NT2/D1 (cell line): ENCODE data around the gene PPP1R14D.

Experiments
- DNase-seq: peaks from one replicate; pipeline ENCODE4 v3.0.0-alpha.2; 2011; ENCODE audit warnings: low read depth, low spot score
- H3K27me3 ChIP-seq: 2 replicates; pipeline ENCODE4 v1.6.0; 2011; ENCODE audit warnings: mild to moderate bottlenecking; ENCODE audit not compliant: insufficient read length, insufficient read depth
- H3K36me3 ChIP-seq: 2 replicates; pipeline ENCODE4 v1.6.1; 2011; ENCODE audit warnings: mild to moderate bottlenecking, low read length, mixed read lengths; ENCODE audit not compliant: insufficient read depth, insufficient read length
- H3K4me1 ChIP-seq: 2 replicates; pipeline ENCODE4 v1.5.1; 2011; ENCODE audit not compliant: insufficient read depth, insufficient read length
- H3K4me3 ChIP-seq: 2 replicates; pipeline ENCODE4 v1.5.1; 2011; ENCODE audit warnings: low read depth; ENCODE audit not compliant: insufficient read length
- H3K9ac ChIP-seq: 2 replicates; pipeline ENCODE4 v1.6.0; 2011; ENCODE audit warnings: low read depth; ENCODE audit not compliant: insufficient read length
- H3K9me3 ChIP-seq: 2 replicates; pipeline ENCODE4 v1.5.1; 2011; ENCODE audit warnings: mild to moderate bottlenecking, low read length; ENCODE audit not compliant: insufficient read depth
- SUZ12 ChIP-seq: IDR thresholded peaks from 2 replicates; pipeline ENCODE4 v1.6.1; 2011; ENCODE audit not compliant: insufficient read length, insufficient read depth; ENCODE audit errors: extremely low read depth
- YY1 ChIP-seq: IDR thresholded peaks from 2 replicates; pipeline ENCODE4 v1.6.1; 2011; ENCODE audit not compliant: insufficient read length, insufficient read depth
- ZNF274 ChIP-seq: IDR thresholded peaks from 2 replicates; pipeline ENCODE4 v1.6.1; 2011; ENCODE audit warnings: mild to moderate bottlenecking, low read depth, low read length

PPP1R14D gene

GRCh38 chr15:40787991-40788390 is 40.5 kb downstream of the PPP1R14D start:
- Histone ChIP-seq H3K36me3 (peaks cover 7% of the 10 kb centered on the region), H3K4me3 (no peak overlapping the region), H3K9ac (no peak overlapping the region), H3K9me3 (no peaks in the 10 kb centered on the region), H3K4me1 (no peaks in the 10 kb centered on the region), H3K27me3 (no peaks in the 10 kb centered on the region)
- no peak for TF ChIP-seq SUZ12
- no peak for TF ChIP-seq ZNF274
- TF ChIP-seq YY1, result no peak
- DNase-seq, result no peak

GRCh38 chr15:40787344-40787841 is 41.1 kb downstream of the PPP1R14D start:
- Histone ChIP-seq H3K4me3 (no peak overlapping the region), H3K9me3 (no peaks in the 10 kb centered on the region), H3K4me1 (no peaks in the 10 kb centered on the region), H3K9ac (no peak overlapping the region), H3K36me3 (peaks cover 7% of the 10 kb centered on the region), H3K27me3 (no peaks in the 10 kb centered on the region)
- DNase-seq, result no peak
- TF ChIP-seq YY1 (no peak), ZNF274 (no peak), SUZ12 (no peak)

- TF ChIP-seq YY1, result no peak
- no peak for TF ChIP-seq SUZ12
- TF ChIP-seq ZNF274, result no peak
- no peaks in the 10 kb centered on the region for H3K4me1 ChIP-seq
- no peak for DNase-seq
- no peaks in the 10 kb centered on the region for H3K36me3 ChIP-seq
- no peaks in the 10 kb centered on the region for H3K9me3 ChIP-seq
- no peak overlapping the region for H3K4me3 ChIP-seq
- H3K9ac ChIP-seq, result no peak overlapping the region
- no peaks in the 10 kb centered on the region for H3K27me3 ChIP-seq
These were observed 42.7 kb downstream of the PPP1R14D start for GRCh38 chr15:40785814-40786213.

- Histone ChIP-seq H3K27me3 (no peaks in the 10 kb centered on the region), H3K4me1 (no peaks in the 10 kb centered on the region), H3K4me3 (no peak overlapping the region), H3K9ac (no peak overlapping the region), H3K36me3 (peaks cover under 1% of the 10 kb centered on the region), H3K9me3 (no peaks in the 10 kb centered on the region)
- no peak for DNase-seq
- TF ChIP-seq YY1 (no peak), SUZ12 (no peak), ZNF274 (no peak)
These were observed 43.3 kb downstream of the PPP1R14D start for GRCh38 chr15:40785164-40785563.

GRCh38 chr15:40782609-40783227 is 45.8 kb downstream of the PPP1R14D start:
- Histone ChIP-seq H3K4me1 (no peaks in the 10 kb centered on the region), H3K9ac (no peak overlapping the region), H3K36me3 (peaks cover 21% of the 10 kb centered on the region), H3K27me3 (no peaks in the 10 kb centered on the region), H3K9me3 (no peaks in the 10 kb centered on the region), H3K4me3 (no peak overlapping the region)
- DNase-seq, result no peak
- no peak for TF ChIP-seq SUZ12
- TF ChIP-seq ZNF274, result no peak
- no peak for TF ChIP-seq YY1

GRCh38 chr15:40776537-40777141 is 51.9 kb downstream of the PPP1R14D start:
- TF ChIP-seq SUZ12, result no peak
- TF ChIP-seq YY1, result no peak
- no peak for TF ChIP-seq ZNF274

GRCh38 chr15:40775740-40776536 is 52.6 kb downstream of the PPP1R14D start:
- Histone ChIP-seq H3K9ac (no peak overlapping the region), H3K27me3 (no peaks in the 10 kb centered on the region), H3K36me3 (peaks cover 76% of the 10 kb centered on the region), H3K9me3 (no peaks in the 10 kb centered on the region), H3K4me1 (no peaks in the 10 kb centered on the region), H3K4me3 (no peak overlapping the region)
- TF ChIP-seq SUZ12 (no peak), YY1 (no peak)
- DNase-seq, result no peak

More at GRCh38 chr15:40776537-40777141, 51.9 kb downstream of the PPP1R14D start:
- H3K36me3 ChIP-seq, result peaks cover 72% of the 10 kb centered on the region
- no peaks in the 10 kb centered on the region for H3K4me1 ChIP-seq
- DNase-seq, result no peak
- no peak overlapping the region for H3K9ac ChIP-seq
- H3K4me3 ChIP-seq, result no peak overlapping the region
- no peaks in the 10 kb centered on the region for H3K27me3 ChIP-seq
- no peaks in the 10 kb centered on the region for H3K9me3 ChIP-seq
